K562 (cell line): ENCODE measurements around the gene RAD52. TPM values are rescaled to one million over a fixed set of nuclear protein-coding genes. Genes with fewer than 3 reads are reported as not detected.

Experiments
- ATAC-seq: fragments of 200-7000 bp; cut with Tn5 transposase; 3 replicates; pipeline ENCODE4 v1.9.1; 2020; ENCODE audit warnings: moderate library complexity
- BruUV-seq: library from RNA; stranded (reverse); fragments of 400-500 nt; replicated peaks from 2 replicates; lab custom pipeline; 2021; lab: Mats Ljungman, UMichigan
- CTCF ChIA-PET: fragments of 300-600 bp; formaldehyde crosslinking; extraction: SDS; loops from one replicate; lab custom pipeline; 2021; ENCODE audit warnings: low intra/inter-chr PET ratio; lab: Yijun Ruan, JAX
- POLR2A ChIA-PET: fragments of 300-600, 350-650 bp; sonication (Branson Sonifier 250); formaldehyde crosslinking; extraction: SDS; loops from one replicate; lab custom pipeline; 2021; ENCODE audit warnings: antibody characterized with exemption, inconsistent platforms; lab: Yijun Ruan, JAX
- DNase-seq, 4 experiments: peaks; one replicate each; pipeline versions ENCODE4 v3.0.0 to v3.0.0-alpha.2; 2011 to 2018; ENCODE audit warnings: low spot score in 3 of 4, mixed read lengths in 3 of 4; ENCODE audit errors: extremely low read depth in 1 of 4
- FAIRE-seq: peaks from 2 replicates; lab custom pipeline; 2011; peaks lifted over from hg19 to GRCh38; lab: Jason Lieb, UNC
- H2AFZ ChIP-seq: 2 replicates; pipeline ENCODE4 v1.6.0; 2011; ENCODE audit warnings: low read depth, low read length, control low read depth, inconsistent platforms
- H3K27ac ChIP-seq: fragments of 200-600 bp; 3 replicates; pipeline ENCODE4 v1.8.0; 2011; ENCODE audit warnings: low read depth, mild to moderate bottlenecking, control low read depth, inconsistent platforms, low read length, moderate library complexity, mixed read lengths; ENCODE audit errors: extremely low read depth
- H3K27me3 ChIP-seq, 2 experiments: fragments of 300-600 bp in 1 of 2; 2 replicates in 1 of 2; 3 replicates in 1 of 2; pipeline versions ENCODE4 v1.6.0 to v1.8.0; 2011; ENCODE audit warnings: inconsistent platforms in 2 of 2, low read length in 2 of 2, mild to moderate bottlenecking in 1 of 2, mixed read lengths in 1 of 2, moderate library complexity in 1 of 2; ENCODE audit not compliant: control insufficient read depth in 2 of 2, insufficient read depth in 2 of 2
- H3K36me3 ChIP-seq: fragments of 300-600 bp; 3 replicates; pipeline ENCODE4 v1.8.0; 2011; ENCODE audit warnings: mild to moderate bottlenecking, low read length, inconsistent platforms; ENCODE audit not compliant: control insufficient read depth, insufficient read depth
- H3K4me1 ChIP-seq, 2 experiments: fragments of 200-600 bp in 1 of 2; replicated peaks in 1 of 2; 2 replicates in 1 of 2; 3 replicates in 1 of 2; pipeline versions ENCODE4 v1.5.1 to v1.8.0; 2011; ENCODE audit warnings: inconsistent platforms in 2 of 2, low read length in 2 of 2, mild to moderate bottlenecking in 1 of 2, mixed read lengths in 1 of 2, moderate library complexity in 1 of 2; ENCODE audit not compliant: control insufficient read depth in 2 of 2, insufficient read depth in 2 of 2
- H3K4me2 ChIP-seq: 2 replicates; pipeline ENCODE4 v1.6.1; 2011; ENCODE audit warnings: low read length, control low read depth, inconsistent platforms, mixed read lengths; ENCODE audit not compliant: insufficient read depth
- H3K4me3 ChIP-seq: fragments of 200-600 bp; sonication (generic), shearing (Covaris generic); 2 replicates; pipeline ENCODE4 v1.5.1; 2016; ENCODE audit warnings: control low read depth, inconsistent platforms
- H3K79me2 ChIP-seq: fragments of 200-600 bp; 3 replicates; pipeline ENCODE4 v1.8.0; 2011; ENCODE audit warnings: low read length, inconsistent platforms; ENCODE audit not compliant: control insufficient read depth, insufficient read depth
- H3K9ac ChIP-seq, 2 experiments: 2 replicates each; pipeline versions ENCODE4 v1.6.0 to v1.6.1; 2011; ENCODE audit warnings: low read depth in 2 of 2, low read length in 2 of 2, control low read depth in 1 of 2, inconsistent platforms in 1 of 2, mild to moderate bottlenecking in 1 of 2, mixed read lengths in 1 of 2; ENCODE audit not compliant: insufficient read depth in 1 of 2
- H3K9me1 ChIP-seq: one replicate; pipeline ENCODE4 v1.6.0; 2011; ENCODE audit warnings: inconsistent platforms, mild to moderate bottlenecking, low read length, moderate library complexity; ENCODE audit not compliant: control insufficient read depth, insufficient read depth
- H3K9me3 ChIP-seq: replicated peaks from 2 replicates; pipeline ENCODE4 v1.5.1; 2011; ENCODE audit warnings: low read depth, low read length, inconsistent platforms; ENCODE audit not compliant: control insufficient read depth, insufficient read depth
- H4K20me1 ChIP-seq: replicated peaks from 2 replicates; pipeline ENCODE4 v1.6.1; 2011; ENCODE audit warnings: low read length, inconsistent platforms, mixed read lengths; ENCODE audit not compliant: control insufficient read depth, insufficient read depth
- BRD9 ChIP-seq: fragments of 450-650 bp; IDR thresholded peaks from 2 replicates; pipeline ENCODE4 v1.6.1; 2018; ENCODE audit warnings: low read depth; ENCODE audit not compliant: partially characterized antibody
- CLOCK ChIP-seq: fragments of 250-450 bp; sonication (Bioruptor Pico); IDR thresholded peaks from 2 replicates; pipeline ENCODE4 v1.4.0; 2020; ENCODE audit warnings: mild to moderate bottlenecking, moderate library complexity, borderline replicate concordance
- COPS2 ChIP-seq: fragments of 450-650 bp; conservative IDR thresholded peaks from 2 replicates; pipeline ENCODE4 v1.6.1; 2016; ENCODE audit warnings: mild to moderate bottlenecking, moderate library complexity
- EP400 ChIP-seq: fragments of 450-650 bp; IDR thresholded peaks from 2 replicates; pipeline ENCODE4 v1.6.1; 2017; ENCODE audit warnings: antibody characterized with exemption, mild to moderate bottlenecking, moderate library complexity
- KHSRP ChIP-seq: fragments of 450-650 bp; IDR thresholded peaks from 2 replicates; pipeline ENCODE4 v1.6.1; 2017
- LCOR ChIP-seq: sonication (generic); formaldehyde crosslinking; IDR thresholded peaks from 2 replicates; pipeline ENCODE4 v1.8.0; 2022; ENCODE audit warnings: mild to moderate bottlenecking, missing genetic modification reagents
- MITF ChIP-seq: IDR thresholded peaks from 2 replicates; pipeline ENCODE4 v1.6.1; 2014; ENCODE audit warnings: antibody characterized with exemption
- NCOA6 ChIP-seq: fragments of 450-650 bp; IDR thresholded peaks from 2 replicates; pipeline ENCODE4 v1.6.1; 2017; ENCODE audit warnings: mild to moderate bottlenecking
- NEUROD1 ChIP-seq: fragments of 150-350 bp; IDR thresholded peaks from 2 replicates; pipeline ENCODE4 v1.6.1; 2014; ENCODE audit warnings: borderline replicate concordance, low read length, low read depth; ENCODE audit not compliant: partially characterized antibody
- PATZ1 ChIP-seq: fragments of 250-450 bp; sonication (Bioruptor Pico); IDR thresholded peaks from 2 replicates; pipeline ENCODE4 v1.5.0; 2020; ENCODE audit warnings: mild to moderate bottlenecking, borderline replicate concordance
- TRIM25 ChIP-seq: fragments of 450-650 bp; IDR thresholded peaks from 2 replicates; pipeline ENCODE4 v1.7.0; 2016; ENCODE audit warnings: borderline replicate concordance
- TSC22D4 ChIP-seq: fragments of 450-650 bp; IDR thresholded peaks from 2 replicates; pipeline ENCODE4 v1.6.1; 2016; ENCODE audit warnings: missing genetic modification characterization, missing biosample characterization, control low read depth
- ZEB2 ChIP-seq: fragments of 450-650 bp; IDR thresholded peaks from 2 replicates; pipeline ENCODE4 v1.6.1; 2016
- ZNF134 ChIP-seq: fragments of 250-450 bp; sonication (Bioruptor Pico); conservative IDR thresholded peaks from 2 replicates; pipeline ENCODE4 v1.4.0; 2020
- ZNF57 ChIP-seq: fragments of 450-650 bp; formaldehyde crosslinking; IDR thresholded peaks from 2 replicates; pipeline ENCODE4 v1.4.0; 2020; ENCODE audit warnings: mild to moderate bottlenecking, moderate library complexity
- WGBS: fragments of 100-300 bp; shearing (Covaris generic); methylation state at CpG from one replicate; pipeline ENCODE4 v1.1.6; 2016; ENCODE audit warnings: low coverage, mixed read lengths; ENCODE audit not compliant: insufficient coverage; ENCODE audit errors: missing lambda C conversion rate; 5-methylcytosine and 5-hydroxymethylcytosine counted together
- in situ Hi-C: fragments of 300-500 bp; cut with MboI; formaldehyde crosslinking; loops from 4 replicates; pipeline ENCODE4 v1.15.0; 2018; ENCODE audit warnings: inconsistent platforms, mixed read lengths
- intact Hi-C: fragments of 100-400 bp; cut with micrococcal nuclease; formaldehyde crosslinking; loops from 2 replicates; pipeline ENCODE4 v1.14.2; 2022
- polyA plus RNA-seq, 8 experiments: library from polyadenylated mRNA; depleted of rRNA in 4 of 8; stranded (reverse) in 5 of 8; unstranded in 3 of 8; fragments of >200 nt; fragmentation: Nextera tagmentation in 2 of 8; fragmentation: Illumina TruSeq in 1 of 8; extraction: Ambion mirVana in 2 of 8; extraction: Trizol in 1 of 8; gene quantifications; 2 replicates each; pipeline versions ENCODE4 v1.2.1 to v1.2.3, GENCODE V29; 2011 to 2014; ENCODE audit warnings: inconsistent platforms in 1 of 8, missing spikeins in 1 of 8
- total RNA-seq, 7 experiments: library from RNA; depleted of rRNA in 6 of 7; stranded (reverse); fragments of >200 nt in 6 of 7; fragmentation: Illumina TruSeq in 2 of 7; extraction: Trizol in 2 of 7; gene quantifications; 2 replicates each; pipeline versions ENCODE4 v1.2.1 to v1.2.3, GENCODE V29; 2011 to 2021; ENCODE audit warnings: low replicate concordance in 1 of 7

The RAD52 gene
- total and polyA plus RNA-seq, 9 of the 15 experiments (the other 6 are each of a cell fraction or from before 2014, with no cell fraction given): 1.3 to 15.9 (median 9.3) TPM

- Histone ChIP-seq H3K9ac (no peak overlapping the region), H3K27me3 (no peaks in the 10 kb centered on the region), H3K36me3 (no peaks in the 10 kb centered on the region), H3K4me2 (no peak overlapping the region), H3K9me3 (no peaks in the 10 kb centered on the region), H2AFZ (no peak overlapping the region), H4K20me1 (no peaks in the 10 kb centered on the region), H3K4me3 (no peak overlapping the region), H3K9me1 (no peaks in the 10 kb centered on the region), H3K79me2 (no peaks in the 10 kb centered on the region), H3K27ac (no peak overlapping the region), H3K4me1 (peaks cover 0 to 7% of the 10 kb centered on the region in 2 experiments; a peak in 3 of 5 replicates)
- ChIA-PET CTCF (no interaction called here), POLR2A (interaction anchor here (0.6 kb wide), 1 partner anchor 9 kb away, joined by 3 read pairs; no protein-coding TSS in a partner anchor)
- ATAC-seq: no peak
- in situ Hi-C loops: no loop called here
- 76% methylated on average over 4 of the region's 4 CpGs for WGBS
- FAIRE-seq: no peak
- DNase-seq: no peak
- no TSS peak for BruUV-seq
- intact Hi-C loops: no loop called here
- TF ChIP-seq KHSRP (no peak), NEUROD1 (no peak), CLOCK (CRISPR knock-in tag) (no peak), ZEB2 (no peak), NCOA6 (no peak), TRIM25 (no peak), LCOR (CRISPR knock-in tag) (no peak), ZNF134 (CRISPR knock-in tag) (no peak), EP400 (no peak), ZNF57 (CRISPR knock-in tag) (no peak), MITF (no peak), TSC22D4 (tag) (no peak), COPS2 (no peak), PATZ1 (no peak), BRD9 (no peak)
These were observed 24.9 kb upstream of the RAD52 start for GRCh38 chr12:974271-974862.
